ENCODE data around the gene KCNAB1. TPM values are rescaled to one million over a fixed set of nuclear protein-coding genes. Genes with fewer than 3 reads are reported as not detected.

The KCNAB1 gene
- total RNA-seq, 3 donors from 2014 or later (not counting 1 experiment from before 2014, with no cell fraction given), result not detected

GRCh38 chr3:156321945-156322344 is 201.6 kb downstream of the KCNAB1 start:
- no peaks in the 10 kb centered on the region for H3K27me3 ChIP-seq (ENCODE audit: control insufficient read depth, insufficient read depth, low read length)
- no peak overlapping the region for H3K27ac Mint-ChIP-seq
- H3K4me3 ChIP-seq (ENCODE audit: low read length), result no peak overlapping the region
- H3K36me3 Mint-ChIP-seq, result no peaks in the 10 kb centered on the region
- ATAC-seq (no peak), DNase-seq (no peak)
- H3K4me1 ChIP-seq (ENCODE audit: control insufficient read depth, insufficient read depth, low read length), result no peaks in the 10 kb centered on the region
- H3K4me1 Mint-ChIP-seq, result no peaks in the 10 kb centered on the region
- WGBS (ENCODE audit: insufficient coverage), result 77% methylated on average over 4 of the region's 4 CpGs
- no peak for TF ChIP-seq CTCF (IDR thresholded peaks at IDR 0.05)
- H3K4me3 Mint-ChIP-seq, result no peak overlapping the region
- H3K27me3 Mint-ChIP-seq (ENCODE audit: low read depth in 2 of 2), result peaks cover 0 to 11% of the 10 kb centered on the region in 2 donors
- H3K36me3 ChIP-seq (ENCODE audit: control insufficient read depth, insufficient read depth, low read length), result no peaks in the 10 kb centered on the region
- H3K27ac ChIP-seq (ENCODE audit: low read length), result no peak overlapping the region
- H3K9me3 ChIP-seq (ENCODE audit: control insufficient read depth, insufficient read depth, low read length), result no peaks in the 10 kb centered on the region
- intact Hi-C loops (cut with micrococcal nuclease), result no loop called here
- no peaks in the 10 kb centered on the region for H3K9me3 Mint-ChIP-seq

- Mint-ChIP-seq H3K9me3 (no peaks in the 10 kb centered on the region), H3K27ac (no peak overlapping the region), H3K4me3 (no peak overlapping the region), H3K4me1 (no peaks in the 10 kb centered on the region), H3K27me3 (ENCODE audit: low read depth in 2 of 2) (peaks cover 0 to 14% of the 10 kb centered on the region in 2 donors), H3K36me3 (no peaks in the 10 kb centered on the region)
- 60% methylated on average over 2 of the region's 3 CpGs for WGBS (ENCODE audit: insufficient coverage)
- ATAC-seq (no peak), DNase-seq (no peak)
- no peak overlapping the region for H3K27ac ChIP-seq (ENCODE audit: low read length)
- no peaks in the 10 kb centered on the region for H3K36me3 ChIP-seq (ENCODE audit: control insufficient read depth, insufficient read depth, low read length)
- no peaks in the 10 kb centered on the region for H3K9me3 ChIP-seq (ENCODE audit: control insufficient read depth, insufficient read depth, low read length)
- H3K4me1 ChIP-seq (ENCODE audit: control insufficient read depth, insufficient read depth, low read length), result no peaks in the 10 kb centered on the region
- H3K4me3 ChIP-seq (ENCODE audit: low read length), result no peak overlapping the region
- intact Hi-C loops (cut with micrococcal nuclease), result no loop called here
- no peaks in the 10 kb centered on the region for H3K27me3 ChIP-seq (ENCODE audit: control insufficient read depth, insufficient read depth, low read length)
- no peak for TF ChIP-seq CTCF (IDR thresholded peaks at IDR 0.05)
Observed at GRCh38 chr3:156323466-156323865, 203.1 kb downstream of the KCNAB1 start.

- no peaks in the 10 kb centered on the region for H3K36me3 Mint-ChIP-seq
- H3K27ac Mint-ChIP-seq, result no peak overlapping the region
- H3K27me3 Mint-ChIP-seq (ENCODE audit: low read depth in 2 of 2), result peaks cover 0 to 22% of the 10 kb centered on the region in 2 donors
- no peaks in the 10 kb centered on the region for H3K9me3 Mint-ChIP-seq
- Histone ChIP-seq H3K27ac (ENCODE audit: low read length) (no peak overlapping the region), H3K9me3 (ENCODE audit: control insufficient read depth, insufficient read depth, low read length) (no peaks in the 10 kb centered on the region), H3K36me3 (ENCODE audit: control insufficient read depth, insufficient read depth, low read length) (no peaks in the 10 kb centered on the region), H3K4me3 (ENCODE audit: low read length) (no peak overlapping the region), H3K4me1 (ENCODE audit: control insufficient read depth, insufficient read depth, low read length) (no peaks in the 10 kb centered on the region), H3K27me3 (ENCODE audit: control insufficient read depth, insufficient read depth, low read length) (no peaks in the 10 kb centered on the region)
- DNase-seq, result no peak
- intact Hi-C loops (cut with micrococcal nuclease), result no loop called here
- WGBS (ENCODE audit: insufficient coverage), result 66% methylated on average over 2 of the region's 2 CpGs
- TF ChIP-seq CTCF (IDR thresholded peaks at IDR 0.05), result no peak
- no peaks in the 10 kb centered on the region for H3K4me1 Mint-ChIP-seq
- H3K4me3 Mint-ChIP-seq, result no peak overlapping the region
- ATAC-seq, result no peak
Observed at GRCh38 chr3:156330415-156330814, 210.0 kb downstream of the KCNAB1 start.

GRCh38 chr3:156332304-156332703 is 211.9 kb downstream of the KCNAB1 start:
- H3K9me3 Mint-ChIP-seq, result no peaks in the 10 kb centered on the region
- WGBS (ENCODE audit: insufficient coverage), result 87% methylated on average over 2 of the region's 3 CpGs
- H3K27me3 Mint-ChIP-seq (ENCODE audit: low read depth in 2 of 2), result peaks cover 0 to 15% of the 10 kb centered on the region in 2 donors
- no peak overlapping the region for H3K4me3 Mint-ChIP-seq
- DNase-seq (no peak), ATAC-seq (no peak)
- no peak for TF ChIP-seq CTCF (IDR thresholded peaks at IDR 0.05)
- Histone ChIP-seq H3K27ac (ENCODE audit: low read length) (no peak overlapping the region), H3K4me1 (ENCODE audit: control insufficient read depth, insufficient read depth, low read length) (no peaks in the 10 kb centered on the region), H3K4me3 (ENCODE audit: low read length) (no peak overlapping the region), H3K36me3 (ENCODE audit: control insufficient read depth, insufficient read depth, low read length) (no peaks in the 10 kb centered on the region), H3K27me3 (ENCODE audit: control insufficient read depth, insufficient read depth, low read length) (no peaks in the 10 kb centered on the region), H3K9me3 (ENCODE audit: control insufficient read depth, insufficient read depth, low read length) (no peaks in the 10 kb centered on the region)
- H3K27ac Mint-ChIP-seq, result no peak overlapping the region
- H3K4me1 Mint-ChIP-seq, result no peaks in the 10 kb centered on the region
- intact Hi-C loops (cut with micrococcal nuclease), result no loop called here
- H3K36me3 Mint-ChIP-seq, result no peaks in the 10 kb centered on the region

Data from natural killer cell (primary cell).